Nephron (organoid): ENCODE data around the gene TM9SF4.
A peak's percentile ranks its signal among the peaks of the same experiment; 100 is the strongest.

ENCODE experiments used
- H3K27ac Mint-ChIP-seq, 3 experiments: 2 replicates each; pipeline ENCODE4 v1.8.0; 2020; ENCODE audit warnings: mixed read lengths in 3 of 3, mild to moderate bottlenecking in 2 of 3, moderate library complexity in 1 of 3
- H3K27me3 Mint-ChIP-seq: 2 replicates; pipeline ENCODE4 v1.8.0; 2021; ENCODE audit warnings: low read depth, mild to moderate bottlenecking, moderate library complexity, mixed read lengths
- H3K36me3 Mint-ChIP-seq: 2 replicates; pipeline ENCODE4 v1.8.0; 2020; ENCODE audit warnings: low read depth, mixed read lengths
- H3K4me1 Mint-ChIP-seq: 2 replicates; pipeline ENCODE4 v1.8.0; 2020; ENCODE audit warnings: mixed read lengths
- H3K4me3 Mint-ChIP-seq, 3 experiments: 2 replicates each; pipeline ENCODE4 v1.8.0; 2020; ENCODE audit warnings: mild to moderate bottlenecking in 3 of 3, mixed read lengths in 3 of 3, moderate library complexity in 2 of 3
- H3K9me3 Mint-ChIP-seq: 2 replicates; pipeline ENCODE4 v1.8.0; 2020; ENCODE audit warnings: mixed read lengths
- CTCF ChIP-seq, 3 experiments: fragments of 200-600 bp; sonication (generic); IDR thresholded peaks; one replicate each; pipeline ENCODE4 v1.5.0; 2021; ENCODE audit warnings: antibody characterized with exemption in 3 of 3; ENCODE audit not compliant: unreplicated experiment in 3 of 3

TM9SF4 gene

GRCh38 chr20:32158351-32158750, 48.8 kb downstream of the TM9SF4 start:
- no peak for TF ChIP-seq CTCF (IDR thresholded peaks at IDR 0.05; ENCODE audit: unreplicated experiment in 3 of 3)
- Mint-ChIP-seq H3K36me3 (peaks cover 69% of the 10 kb centered on the region), H3K4me3 (no peak overlapping the region), H3K4me1 (peaks cover 26% of the 10 kb centered on the region), H3K27ac (no peak overlapping the region), H3K9me3 (no peaks in the 10 kb centered on the region), H3K27me3 (no peaks in the 10 kb centered on the region)

- H3K36me3 Mint-ChIP-seq = peaks cover 70% of the 10 kb centered on the region
- no peaks in the 10 kb centered on the region for H3K27me3 Mint-ChIP-seq
- no peaks in the 10 kb centered on the region for H3K9me3 Mint-ChIP-seq
- TF ChIP-seq CTCF (IDR thresholded peaks at IDR 0.05; ENCODE audit: unreplicated experiment in 3 of 3) = no peak
- peaks cover 26% of the 10 kb centered on the region for H3K4me1 Mint-ChIP-seq
- H3K27ac Mint-ChIP-seq = no peak overlapping the region
- no peak overlapping the region for H3K4me3 Mint-ChIP-seq
Measured at GRCh38 chr20:32158943-32159660, 49.6 kb downstream of the TM9SF4 start.

GRCh38 chr20:32159766-32160221, 50.3 kb downstream of the TM9SF4 start:
- Mint-ChIP-seq H3K36me3 (peaks cover 73% of the 10 kb centered on the region), H3K4me1 (peaks cover 22% of the 10 kb centered on the region), H3K27me3 (no peaks in the 10 kb centered on the region), H3K27ac (no peak overlapping the region), H3K4me3 (no peak overlapping the region), H3K9me3 (no peaks in the 10 kb centered on the region)
- TF ChIP-seq CTCF (IDR thresholded peaks at IDR 0.05; ENCODE audit: unreplicated experiment in 3 of 3) = no peak

DNA sequence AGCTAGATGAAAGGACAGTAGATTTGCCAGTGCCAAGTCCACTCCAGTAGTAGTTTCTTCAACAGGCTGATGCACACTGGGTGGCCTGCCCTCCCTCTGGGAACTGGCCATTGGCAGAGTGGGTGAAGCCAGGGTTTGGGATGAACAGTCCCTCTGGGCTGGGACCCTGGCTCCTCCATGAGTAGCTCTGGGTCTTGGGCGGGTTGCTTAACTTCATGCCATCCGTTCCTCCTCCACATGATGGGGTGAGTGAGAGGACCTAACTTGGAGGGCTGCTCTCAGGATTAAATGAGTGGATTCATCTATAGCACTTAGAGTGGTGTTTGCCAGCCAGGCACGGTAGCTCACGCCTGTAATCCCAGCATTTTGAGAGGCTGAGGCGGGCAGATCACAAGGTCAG, 50.8 kb downstream of the TM9SF4 start:
- H3K9me3 Mint-ChIP-seq = no peaks in the 10 kb centered on the region
- no peaks in the 10 kb centered on the region for H3K27me3 Mint-ChIP-seq
- no peak for TF ChIP-seq CTCF (IDR thresholded peaks at IDR 0.05; ENCODE audit: unreplicated experiment in 3 of 3)
- H3K4me3 Mint-ChIP-seq = no peak overlapping the region
- peaks cover 73% of the 10 kb centered on the region for H3K36me3 Mint-ChIP-seq
- H3K27ac Mint-ChIP-seq = no peak overlapping the region
- H3K4me1 Mint-ChIP-seq = peaks cover 21% of the 10 kb centered on the region

- peaks cover 81% of the 10 kb centered on the region for H3K36me3 Mint-ChIP-seq
- no peaks in the 10 kb centered on the region for H3K9me3 Mint-ChIP-seq
- H3K27ac Mint-ChIP-seq = peak overlapping the region; percentile 45 to 50 (median 49)
- no peak for TF ChIP-seq CTCF (IDR thresholded peaks at IDR 0.05; ENCODE audit: unreplicated experiment in 3 of 3)
- no peak overlapping the region for H3K4me3 Mint-ChIP-seq
- H3K27me3 Mint-ChIP-seq = no peaks in the 10 kb centered on the region
- peaks cover 21% of the 10 kb centered on the region for H3K4me1 Mint-ChIP-seq
Measured at GRCh38 chr20:32162351-32162750, 52.8 kb downstream of the TM9SF4 start.

- Mint-ChIP-seq H3K27ac (no peak overlapping the region), H3K4me3 (no peak overlapping the region), H3K9me3 (no peaks in the 10 kb centered on the region), H3K36me3 (peaks cover 72% of the 10 kb centered on the region), H3K4me1 (peaks cover 27% of the 10 kb centered on the region), H3K27me3 (no peaks in the 10 kb centered on the region)
- no peak for TF ChIP-seq CTCF (IDR thresholded peaks at IDR 0.05; ENCODE audit: unreplicated experiment in 3 of 3)
Measured at GRCh38 chr20:32163951-32164350, 54.4 kb downstream of the TM9SF4 start.
